ENCODE results near the gene C7orf25.

The C7orf25 gene

GRCh38 chr7:42876182-42877068 lies 35.4 kb downstream of the C7orf25 start:
- peak; percentile 78 for DNase-seq

GRCh38 chr7:42869131-42870020 lies 42.5 kb downstream of the C7orf25 start:
- peak; percentile 63 for DNase-seq

- DNase-seq: no peak
Observed at GRCh38 chr7:42868480-42868879, 43.4 kb downstream of the C7orf25 start.

Measured in stimulated activated CD4-positive, alpha-beta T cell treated with anti-CD3 and anti-CD28 coated beads, Interleukin-15, amount 100 ng/mL, for 24 hours (primary cell).